Endometrium (tissue), 2 donors: ENCODE results near the gene LCN15.
"Not testable (repeated sequence)": the region's sequence is repeated elsewhere in the genome, so short reads cannot be mapped to it uniquely, and the experiment has no call there.

Experiments
- FAIRE-seq: peaks from 2 replicates; lab custom pipeline; 2012; peaks lifted over from hg19 to GRCh38; lab: Jason Lieb, UNC
- donor health status: control.
- donor health status: control.

The LCN15 gene, protein sequence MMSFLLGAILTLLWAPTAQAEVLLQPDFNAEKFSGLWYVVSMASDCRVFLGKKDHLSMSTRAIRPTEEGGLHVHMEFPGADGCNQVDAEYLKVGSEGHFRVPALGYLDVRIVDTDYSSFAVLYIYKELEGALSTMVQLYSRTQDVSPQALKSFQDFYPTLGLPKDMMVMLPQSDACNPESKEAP

DNA sequence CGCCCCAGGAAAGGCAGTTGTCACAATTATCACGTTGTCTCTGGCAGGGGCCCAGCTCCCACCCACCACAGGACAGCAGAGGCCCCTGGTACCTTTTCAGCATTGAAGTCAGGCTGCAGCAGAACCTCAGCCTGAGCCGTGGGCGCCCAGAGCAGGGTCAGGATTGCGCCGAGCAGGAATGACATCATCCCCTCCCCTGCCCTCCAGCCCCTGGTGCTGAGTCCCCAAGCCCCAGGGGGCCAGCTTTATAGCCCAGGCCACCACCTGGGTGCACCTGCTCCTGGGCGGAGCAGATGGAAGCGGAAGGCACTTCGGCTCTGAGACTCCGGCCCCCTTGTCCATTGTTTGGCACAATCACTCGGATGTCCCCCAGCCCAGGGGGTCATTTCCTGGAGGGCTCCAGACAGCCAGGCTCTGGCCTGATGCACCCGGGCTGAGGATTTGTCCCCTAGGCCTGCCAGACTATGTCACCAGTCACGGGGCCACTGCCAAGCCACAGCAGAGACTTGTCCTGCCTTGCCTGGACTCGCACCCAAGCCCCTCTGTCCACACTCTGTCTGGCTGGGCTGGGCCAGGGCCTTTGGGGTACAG, at the start of gene LCN15:
Gene LCN15 (minus strand): TSS at position 218 of the 591 bp plus-strand sequence. CDS start 30 bp downstream, at position 188.
- no peak for FAIRE-seq

DNA sequence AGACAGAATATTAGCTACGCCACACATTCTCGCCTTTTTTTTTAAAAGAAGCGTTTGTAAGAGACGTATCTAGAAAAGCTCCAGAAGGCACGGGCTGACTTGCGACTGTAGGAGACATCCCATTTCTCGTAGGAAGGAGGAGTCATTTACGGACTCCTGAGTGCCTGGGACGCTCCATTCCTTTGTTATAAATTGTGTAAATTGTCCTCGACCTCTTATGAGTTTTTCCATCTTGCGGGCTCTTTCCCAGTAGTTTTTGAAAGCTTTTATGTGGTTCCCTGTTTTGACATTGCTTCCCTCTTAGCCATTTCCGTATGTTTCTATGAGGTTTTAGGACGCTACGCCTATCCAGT, 44.5 kb upstream of the LCN15 start:
- no peak for FAIRE-seq

DNA sequence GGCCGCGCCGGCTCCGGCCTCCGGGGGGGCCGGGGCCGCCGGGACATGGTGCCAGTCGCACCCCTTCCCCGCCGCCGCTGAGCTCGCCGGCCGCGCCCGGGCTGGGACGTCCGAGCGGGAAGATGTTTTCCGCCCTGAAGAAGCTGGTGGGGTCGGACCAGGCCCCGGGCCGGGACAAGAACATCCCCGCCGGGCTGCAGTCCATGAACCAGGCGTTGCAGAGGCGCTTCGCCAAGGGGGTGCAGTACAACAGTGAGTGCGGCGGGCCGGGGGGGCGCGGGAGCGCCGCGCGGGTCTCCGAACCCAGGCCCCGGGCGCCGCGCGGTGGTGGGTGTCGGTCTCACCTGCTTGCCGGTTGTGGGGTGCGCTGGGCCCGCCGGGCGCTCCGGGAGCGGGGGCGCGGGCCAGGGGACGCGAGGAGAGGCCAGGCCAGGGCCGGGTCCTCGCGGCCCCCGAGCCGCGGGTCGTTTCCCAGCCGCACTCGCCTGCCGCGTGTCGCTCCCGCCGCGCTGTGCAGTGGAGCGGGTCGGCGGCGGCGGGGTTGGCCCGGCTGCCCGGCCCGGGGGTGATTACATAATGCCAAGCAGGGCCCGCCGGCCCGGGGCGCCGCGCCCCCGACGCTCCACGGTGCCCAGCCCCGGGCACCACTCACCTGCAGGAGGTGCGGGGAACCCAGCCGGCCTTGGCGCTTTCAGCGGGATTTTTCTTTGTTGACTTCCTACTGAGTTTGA, 43.9 kb upstream of the LCN15 start:
- FAIRE-seq = no peak

DNA sequence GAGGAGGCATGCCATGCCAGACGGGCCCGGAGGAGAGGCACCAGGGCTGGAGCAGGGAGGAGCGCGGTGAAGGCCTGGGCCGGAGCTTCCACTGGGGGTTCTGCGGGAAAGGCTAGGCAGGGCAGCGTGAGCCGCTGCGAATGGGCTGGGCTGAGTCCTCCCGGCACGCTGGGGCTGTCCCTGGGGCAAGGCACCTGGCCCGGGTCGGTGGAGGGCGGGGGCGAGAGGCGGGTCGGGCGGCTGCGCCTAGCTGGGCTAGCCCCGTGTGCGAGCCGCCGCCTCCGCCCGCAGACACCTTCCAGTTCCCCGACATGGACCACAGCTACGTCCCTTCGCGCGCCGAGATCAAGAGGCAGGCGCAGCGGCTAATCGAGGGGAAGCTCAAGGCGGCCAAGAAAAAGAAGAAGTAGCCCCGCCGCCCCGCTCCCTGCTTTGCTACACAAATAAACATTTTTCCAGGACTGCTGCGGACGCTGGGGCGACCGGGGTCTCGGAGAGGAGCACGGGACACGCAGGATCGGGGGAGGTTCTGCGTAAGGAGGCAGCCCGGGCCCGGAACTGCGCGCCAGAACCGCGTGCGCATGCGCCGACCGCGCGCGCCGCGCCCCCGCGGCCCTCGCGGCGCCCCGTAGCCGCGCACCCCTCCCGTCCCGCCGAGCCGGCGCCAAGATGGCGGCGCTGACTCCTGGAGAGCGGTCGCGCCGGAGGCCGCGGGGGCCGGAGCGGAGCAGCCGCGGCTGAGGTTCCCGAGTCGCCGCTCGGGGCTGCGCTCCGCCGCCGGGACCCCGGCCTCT, 43.2 kb upstream of the LCN15 start, which contains the start of gene RABL6:
Gene RABL6 (plus strand): TSS at position 668 of the 794 bp plus-strand sequence. CDS start 249 bp downstream, outside the sequence.
- FAIRE-seq = no peak

GRCh38 chr9:136806631-136807201, 42.4 kb upstream of the LCN15 start:
- no peak for FAIRE-seq

- no peak for FAIRE-seq
Measured at GRCh38 chr9:136806067-136806466, 41.7 kb upstream of the LCN15 start.

DNA sequence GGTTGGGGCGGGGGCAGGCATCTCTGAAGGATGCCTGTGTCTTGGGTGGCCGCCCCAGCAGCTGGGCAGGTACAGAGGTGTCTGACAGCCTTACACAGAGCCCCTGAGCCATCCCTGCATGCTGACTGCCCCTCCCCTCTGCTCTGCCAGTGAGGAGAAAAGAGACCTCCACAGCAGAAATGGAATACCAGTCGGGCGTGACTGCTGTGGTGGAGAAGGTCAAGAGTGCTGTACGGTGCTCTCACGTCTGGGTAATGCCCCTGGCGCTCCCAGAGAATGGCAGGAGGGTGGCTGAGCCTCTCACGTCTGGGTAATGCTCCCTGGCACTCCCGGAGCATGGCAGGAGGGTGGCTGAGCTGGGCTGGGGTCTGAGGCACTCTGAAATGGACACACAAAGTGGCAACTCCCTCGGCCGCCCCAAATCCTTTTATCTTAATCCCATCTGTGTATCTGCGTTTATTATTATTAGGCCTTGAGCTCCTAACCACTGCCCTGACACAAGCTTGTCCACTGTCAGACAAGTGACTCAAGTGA, 41.0 kb upstream of the LCN15 start:
- no peak for FAIRE-seq

DNA sequence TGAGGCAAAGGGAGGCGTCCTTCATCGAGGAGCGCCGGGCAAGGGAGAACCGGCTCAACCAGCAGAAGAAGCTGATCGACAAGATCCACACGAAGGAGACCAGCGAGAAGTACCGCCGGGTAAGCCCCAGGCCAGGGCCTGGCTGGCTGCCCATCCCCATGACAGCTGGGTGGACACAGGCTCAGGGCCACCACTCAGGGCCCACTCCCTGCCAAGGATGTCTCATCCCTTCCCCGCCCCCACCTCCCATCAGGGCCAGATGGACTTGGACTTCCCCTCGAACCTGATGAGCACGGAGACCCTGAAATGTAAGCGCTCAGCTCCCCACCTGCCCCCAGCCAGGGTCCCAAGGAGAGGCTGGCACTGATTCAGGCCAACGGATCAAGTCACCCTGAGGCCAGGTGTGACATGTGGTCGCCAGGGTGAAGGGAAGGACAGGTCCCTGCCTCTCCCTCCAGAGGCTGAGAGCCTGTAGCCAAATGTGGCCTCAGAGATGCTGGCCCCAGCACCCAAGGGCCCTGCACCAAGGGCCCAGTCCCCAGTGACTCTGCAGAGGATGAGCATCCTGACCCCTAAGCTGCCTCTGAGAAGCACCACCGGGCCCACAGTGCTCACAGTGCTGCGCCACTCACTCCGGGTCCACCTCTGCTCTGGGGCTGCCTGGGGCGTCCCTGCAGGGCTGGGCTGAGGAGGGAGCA, 40.3 kb upstream of the LCN15 start:
- no peak for FAIRE-seq

DNA sequence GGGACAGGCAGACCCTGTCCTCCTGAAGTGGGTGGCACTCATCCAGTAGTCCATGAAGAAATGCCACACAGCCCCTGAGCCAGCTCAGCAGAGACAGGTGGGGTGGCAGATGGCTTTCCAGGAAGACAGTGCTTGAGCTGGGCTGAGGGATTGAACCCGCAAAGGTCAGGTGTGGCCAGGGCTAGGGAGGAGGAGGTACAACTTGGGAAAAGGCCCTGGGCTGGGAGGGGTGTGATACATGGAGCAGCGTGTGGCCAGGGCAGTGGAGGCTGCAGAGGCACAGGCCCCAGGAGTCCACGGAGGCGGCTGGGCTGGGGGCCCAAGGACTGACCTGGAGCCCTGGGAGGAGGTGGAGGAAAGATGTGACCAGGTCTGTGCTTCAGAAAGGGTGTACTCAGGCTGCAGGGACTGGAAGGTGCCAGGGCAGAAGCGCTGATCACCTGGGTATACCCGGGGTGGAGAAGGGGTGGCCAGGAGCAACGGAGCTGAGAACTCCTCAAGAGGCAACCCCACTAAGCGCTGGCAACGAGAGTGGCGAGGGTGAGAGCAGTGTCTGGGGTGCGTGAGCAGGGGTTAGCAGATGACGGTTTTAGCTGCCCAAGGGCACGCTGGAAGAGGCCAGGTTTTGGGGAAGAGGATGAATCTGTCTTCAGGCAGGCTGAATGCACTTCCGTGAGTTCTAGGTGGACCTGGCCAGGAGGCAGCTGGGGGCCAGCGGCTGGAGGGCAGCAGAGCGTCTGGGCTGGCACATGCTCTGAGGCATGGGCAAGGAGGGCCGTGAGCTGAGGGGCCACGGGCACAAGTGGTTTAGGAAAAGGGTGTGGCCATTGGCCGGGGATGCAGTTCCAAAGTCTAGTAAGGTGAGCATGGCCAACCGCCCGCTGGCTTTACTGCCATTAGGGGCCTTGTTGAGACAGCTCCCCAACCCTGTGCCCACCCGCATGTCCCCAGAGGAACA, 39.5 kb upstream of the LCN15 start:
- FAIRE-seq = no peak

DNA sequence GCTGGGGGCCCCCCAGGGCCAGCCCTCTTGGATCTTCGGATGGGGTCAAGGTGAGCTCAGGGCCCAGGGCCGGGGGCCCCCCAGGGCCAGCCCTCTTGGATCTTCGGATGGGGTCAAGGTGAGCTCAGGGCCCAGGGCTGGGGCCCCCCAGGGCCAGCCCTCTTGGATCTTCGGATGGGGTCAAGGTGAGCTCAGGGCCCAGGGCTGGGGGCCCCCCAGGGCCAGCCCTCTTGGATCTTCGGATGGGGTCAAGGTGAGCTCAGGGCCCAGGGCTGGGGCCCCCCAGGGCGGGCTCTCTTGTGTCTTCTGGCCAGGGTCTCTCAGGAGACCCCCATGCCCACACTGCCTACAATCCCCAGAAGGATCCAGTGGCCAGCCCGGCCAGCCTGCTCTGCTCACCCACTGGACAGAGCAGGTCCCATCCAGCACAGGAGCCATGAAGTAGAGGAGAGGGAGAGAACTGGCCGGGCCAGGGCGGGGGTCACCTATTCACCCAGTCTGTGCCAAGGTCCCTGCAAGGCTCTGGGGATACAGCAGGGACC, 38.8 kb upstream of the LCN15 start:
- not testable (repeated sequence) for FAIRE-seq

GRCh38 chr9:136802321-136802720, 38.0 kb upstream of the LCN15 start:
- no peak for FAIRE-seq

DNA sequence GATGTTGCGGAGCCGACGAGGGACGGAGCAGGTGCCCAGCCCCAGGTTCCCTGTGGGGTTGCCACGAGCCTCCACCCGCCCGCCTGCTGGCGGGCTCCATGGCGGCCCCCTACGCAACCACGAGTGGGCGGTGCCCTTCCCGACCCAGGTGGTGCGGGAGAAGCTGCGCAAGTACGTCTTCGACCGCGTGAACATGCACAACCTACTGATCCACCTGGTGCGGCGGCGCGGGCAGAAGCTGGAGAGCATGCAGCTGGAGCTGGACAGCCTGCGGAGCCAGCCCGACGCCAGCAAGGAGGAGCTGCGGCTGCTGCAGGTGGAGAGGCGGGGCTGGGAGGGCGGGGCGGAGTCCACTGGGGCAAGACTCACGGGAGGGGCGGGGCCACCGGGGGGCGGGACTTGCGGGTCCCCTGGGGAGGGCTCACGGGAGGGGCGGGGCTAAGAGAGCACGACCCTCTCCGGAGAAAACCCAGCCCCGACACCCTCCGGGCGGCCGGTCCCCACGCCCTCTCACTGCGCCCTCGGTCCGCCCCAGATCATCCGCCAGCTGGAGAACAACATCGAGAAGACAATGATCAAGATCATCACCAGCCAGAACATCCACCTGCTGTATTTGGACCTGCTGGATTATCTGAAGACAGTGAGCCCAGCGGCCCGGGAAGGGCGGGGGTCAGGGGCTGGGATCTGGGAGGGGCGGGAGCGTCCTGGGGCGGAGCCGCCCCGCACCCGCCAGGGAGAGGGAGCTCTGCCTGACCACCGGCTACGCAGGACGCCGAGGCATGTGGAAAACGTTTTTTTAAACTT, 35.7 kb upstream of the LCN15 start:
- no peak for FAIRE-seq

DNA sequence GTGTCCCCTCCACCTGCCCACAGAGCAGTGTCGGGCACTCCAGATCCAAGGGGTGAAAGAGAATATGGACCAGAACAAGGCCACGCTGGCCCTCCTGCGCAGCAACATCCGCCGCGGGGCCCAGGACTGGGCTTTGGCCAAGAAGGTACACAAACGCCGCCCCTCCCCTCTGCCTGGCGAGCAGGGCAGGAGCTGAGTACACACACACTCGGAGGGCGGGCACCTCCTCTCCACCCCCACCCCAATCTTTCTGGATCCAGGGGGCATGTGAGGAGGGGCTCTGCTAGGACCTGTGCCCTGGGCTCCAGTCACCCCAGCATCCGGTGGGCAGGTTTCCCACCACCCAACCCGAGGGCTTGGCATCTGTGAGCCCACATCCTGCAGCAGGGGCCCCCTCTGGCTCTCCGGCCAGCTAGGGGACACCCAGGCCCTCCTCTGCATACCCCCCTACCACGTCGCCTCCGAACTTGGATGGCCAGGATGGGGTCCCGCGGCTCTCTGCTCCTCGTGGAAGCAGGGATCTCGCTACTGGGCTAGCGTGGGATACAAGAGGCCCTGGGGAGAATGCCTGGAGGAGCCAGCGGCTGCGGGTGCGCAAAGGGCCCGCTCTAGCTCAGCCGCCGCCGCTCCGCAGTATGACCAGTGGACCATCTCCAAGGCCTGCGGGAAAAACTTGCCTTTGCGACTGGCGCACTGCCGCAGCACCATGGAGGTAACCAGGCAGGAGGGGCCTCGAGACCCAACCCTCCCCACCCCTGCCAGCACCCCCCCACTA, 34.9 kb upstream of the LCN15 start:
- no peak for FAIRE-seq

GRCh38 chr9:136798708-136799078, 34.4 kb upstream of the LCN15 start:
- FAIRE-seq = no peak

DNA sequence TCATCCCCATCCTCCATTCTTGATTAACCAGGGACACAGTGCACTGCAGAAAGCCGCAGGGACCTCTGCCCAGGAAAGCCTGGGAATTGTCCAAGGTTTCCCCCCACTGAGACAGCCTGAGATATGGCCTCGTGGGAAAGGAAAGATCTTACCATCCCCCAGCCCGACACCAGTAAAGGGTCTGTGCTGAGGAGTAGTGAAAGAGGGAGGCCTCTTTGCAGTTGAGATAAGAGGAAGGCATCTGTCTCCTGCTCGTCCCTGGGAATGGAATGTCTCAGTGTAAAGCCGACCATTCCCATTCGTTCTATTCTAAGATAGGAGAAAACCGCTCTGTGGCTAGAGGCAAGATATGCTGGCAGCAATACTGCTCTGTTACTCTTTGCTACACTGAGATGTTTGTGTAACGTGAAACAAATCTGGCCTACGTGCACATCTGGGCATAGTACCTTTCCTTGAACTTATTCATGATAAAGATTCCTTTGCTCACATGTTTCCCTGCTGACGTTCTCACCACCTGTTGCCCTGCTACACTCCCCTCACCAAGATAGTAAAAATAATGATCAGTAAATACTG, 32.5 kb upstream of the LCN15 start:
- FAIRE-seq = not testable (repeated sequence)

- no peak for FAIRE-seq
Measured at GRCh38 chr9:136796238-136796774, 32.0 kb upstream of the LCN15 start, which contains the start of gene CCDC183. Gene CCDC183, plus strand, starts transcription at chr9:136796338. Its CDS starts 60 bp downstream, at chr9:136796398.

- FAIRE-seq = no peak
Measured at GRCh38 chr9:136795000-136795348, 30.7 kb upstream of the LCN15 start.
